C4-2B (cell line): Measurements from ENCODE around the gene CC2D1B.

Experiments used
- CTCF ChIP-seq: fragments of 450-650 bp; conservative IDR thresholded peaks from 2 replicates; pipeline ENCODE4 v1.5.1; 2017; ENCODE audit warnings: mild to moderate bottlenecking
- ZFX ChIP-seq: fragments of 450-650 bp; IDR thresholded peaks from 2 replicates; pipeline ENCODE4 v1.6.1; 2017

GRCh38 chr1:52404116-52404974 is 38.3 kb upstream of the CC2D1B start, which contains the start of the genes ORC1 and PRPF38A:
- peak; percentile 77 for TF ChIP-seq CTCF
- TF ChIP-seq ZFX, result no peak
